SK-N-SH treated with all-trans-retinoic acid at 6 μM for 48 hours (cell line): ENCODE data around the gene SLC1A4.

Experiments
- ATAC-seq: fragments of 200-7000 bp; cut with Tn5 transposase; 3 replicates; pipeline ENCODE4 v1.9.1; 2020; ENCODE audit warnings: mild to moderate bottlenecking, moderate library complexity
- ARNTL ChIP-seq: fragments of 450-650 bp; formaldehyde crosslinking; IDR thresholded peaks from 2 replicates; pipeline ENCODE4 v1.5.0; 2020; ENCODE audit warnings: low read depth, mild to moderate bottlenecking, moderate library complexity, borderline replicate concordance
- BACH2 ChIP-seq: fragments of 250-450 bp; sonication (Bioruptor Pico); IDR thresholded peaks from 2 replicates; pipeline ENCODE4 v1.9.0; 2021; ENCODE audit warnings: mild to moderate bottlenecking, borderline replicate concordance
- CSDC2 ChIP-seq: fragments of 250-450 bp; sonication (Bioruptor Pico); IDR thresholded peaks from 2 replicates; pipeline ENCODE4 v1.5.0; 2020; ENCODE audit warnings: mild to moderate bottlenecking, moderate library complexity
- ESRRG ChIP-seq: fragments of 250-450 bp; sonication (Bioruptor Pico); IDR thresholded peaks from 2 replicates; pipeline ENCODE4 v1.6.1; 2021; ENCODE audit warnings: mild to moderate bottlenecking
- GLIS3 ChIP-seq: fragments of 250-450 bp; sonication (Bioruptor Pico); IDR thresholded peaks from 2 replicates; pipeline ENCODE4 v1.5.0; 2020; ENCODE audit warnings: mild to moderate bottlenecking, moderate library complexity
- ISL1 ChIP-seq: fragments of 250-450 bp; sonication (Bioruptor Pico); IDR thresholded peaks from 2 replicates; pipeline ENCODE4 v2.1.2; 2022; ENCODE audit warnings: mild to moderate bottlenecking, moderate library complexity
- OSR1 ChIP-seq: fragments of 250-450 bp; sonication (Bioruptor Pico); IDR thresholded peaks from 2 replicates; pipeline ENCODE4 v1.8.0; 2022; ENCODE audit warnings: moderate library complexity, mild to moderate bottlenecking, inconsistent platforms
- POU6F1 ChIP-seq: fragments of 250-450 bp; sonication (Bioruptor Pico); IDR thresholded peaks from 2 replicates; pipeline ENCODE4 v1.8.0; 2021; ENCODE audit warnings: low read depth, mild to moderate bottlenecking, moderate library complexity, borderline replicate concordance
- PPARA ChIP-seq: fragments of 250-450 bp; sonication (Bioruptor Pico); IDR thresholded peaks from 2 replicates; pipeline ENCODE4 v1.5.0; 2020; ENCODE audit warnings: mild to moderate bottlenecking, borderline replicate concordance
- RARB ChIP-seq: fragments of 250-450 bp; sonication (Bioruptor Pico); IDR thresholded peaks from 2 replicates; pipeline ENCODE4 v1.8.0; 2021; ENCODE audit warnings: mild to moderate bottlenecking, moderate library complexity
- SNAI2 ChIP-seq: fragments of 250-450 bp; sonication (Bioruptor Pico); IDR thresholded peaks from 2 replicates; pipeline ENCODE4 v1.5.0; 2020; ENCODE audit warnings: mild to moderate bottlenecking, moderate library complexity
- TCF4 ChIP-seq: fragments of 250-450 bp; sonication (Bioruptor Pico); IDR thresholded peaks from 2 replicates; pipeline ENCODE4 v1.8.0; 2021; ENCODE audit warnings: mild to moderate bottlenecking, moderate library complexity, borderline replicate concordance
- TOX ChIP-seq: fragments of 250-450 bp; sonication (Bioruptor Pico); IDR thresholded peaks from 2 replicates; pipeline ENCODE4 v1.8.0; 2021; ENCODE audit warnings: mild to moderate bottlenecking, moderate library complexity, borderline replicate concordance
- ZC3H10 ChIP-seq: fragments of 250-450 bp; sonication (Bioruptor Pico); IDR thresholded peaks from 2 replicates; pipeline ENCODE4 v1.5.1; 2021; ENCODE audit warnings: mild to moderate bottlenecking, moderate library complexity
- ZFP30 ChIP-seq: fragments of 450-650 bp; formaldehyde crosslinking; IDR thresholded peaks from 2 replicates; pipeline ENCODE4 v1.5.0; 2022; ENCODE audit warnings: mild to moderate bottlenecking, moderate library complexity
- ZNF565 ChIP-seq: fragments of 450-650 bp; formaldehyde crosslinking; conservative IDR thresholded peaks from 2 replicates; pipeline ENCODE4 v1.5.0; 2020; ENCODE audit warnings: low read depth, mild to moderate bottlenecking, moderate library complexity
- ZNF70 ChIP-seq: fragments of 450-650 bp; formaldehyde crosslinking; IDR thresholded peaks from 2 replicates; pipeline ENCODE4 v1.5.0; 2020; ENCODE audit warnings: mild to moderate bottlenecking, moderate library complexity
- ZNF8 ChIP-seq: fragments of 450-650 bp; formaldehyde crosslinking; IDR thresholded peaks from 2 replicates; pipeline ENCODE4 v1.5.0; 2020; ENCODE audit warnings: mild to moderate bottlenecking, moderate library complexity
- TF ChIP-seq, protein P1 (sequence below): fragments of 250-450 bp; sonication (Bioruptor Pico); IDR thresholded peaks from 2 replicates; pipeline ENCODE4 v1.5.1; 2021; ENCODE audit warnings: mild to moderate bottlenecking, moderate library complexity
- TF ChIP-seq, protein P2 (sequence below): fragments of 250-450 bp; sonication (Bioruptor Pico); IDR thresholded peaks from 2 replicates; pipeline ENCODE4 v1.8.0; 2020; ENCODE audit warnings: mild to moderate bottlenecking, moderate library complexity, borderline replicate concordance
- TF ChIP-seq, protein P3 (sequence below): fragments of 250-450 bp; sonication (Bioruptor Pico); IDR thresholded peaks from 2 replicates; pipeline ENCODE4 v1.5.1; 2020; ENCODE audit warnings: low read depth, mild to moderate bottlenecking, moderate library complexity
- TF ChIP-seq, protein P4 (sequence below): fragments of 250-450 bp; sonication (Bioruptor Pico); IDR thresholded peaks from 2 replicates; pipeline ENCODE4 v1.5.0; 2020; ENCODE audit warnings: mild to moderate bottlenecking, moderate library complexity

Gene SLC1A4

DNA sequence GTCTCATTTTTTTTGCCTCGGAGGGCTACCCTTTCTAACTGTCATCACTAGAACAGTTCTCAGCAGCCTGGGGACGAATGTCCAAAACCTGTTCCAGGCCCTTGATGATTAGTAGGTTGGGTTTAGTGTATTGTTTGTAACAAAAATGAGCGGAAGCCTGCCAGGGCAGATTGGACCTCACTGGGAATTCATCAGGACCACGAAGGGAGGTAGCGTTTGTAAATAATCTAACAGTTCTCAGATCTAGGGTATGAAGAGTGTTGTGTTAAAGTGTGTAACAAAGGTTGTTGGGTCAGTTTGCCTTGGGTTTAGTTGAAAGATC, 67.8 kb downstream of the SLC1A4 start:
- no peak for ATAC-seq
- TF ChIP-seq, protein P1, sequence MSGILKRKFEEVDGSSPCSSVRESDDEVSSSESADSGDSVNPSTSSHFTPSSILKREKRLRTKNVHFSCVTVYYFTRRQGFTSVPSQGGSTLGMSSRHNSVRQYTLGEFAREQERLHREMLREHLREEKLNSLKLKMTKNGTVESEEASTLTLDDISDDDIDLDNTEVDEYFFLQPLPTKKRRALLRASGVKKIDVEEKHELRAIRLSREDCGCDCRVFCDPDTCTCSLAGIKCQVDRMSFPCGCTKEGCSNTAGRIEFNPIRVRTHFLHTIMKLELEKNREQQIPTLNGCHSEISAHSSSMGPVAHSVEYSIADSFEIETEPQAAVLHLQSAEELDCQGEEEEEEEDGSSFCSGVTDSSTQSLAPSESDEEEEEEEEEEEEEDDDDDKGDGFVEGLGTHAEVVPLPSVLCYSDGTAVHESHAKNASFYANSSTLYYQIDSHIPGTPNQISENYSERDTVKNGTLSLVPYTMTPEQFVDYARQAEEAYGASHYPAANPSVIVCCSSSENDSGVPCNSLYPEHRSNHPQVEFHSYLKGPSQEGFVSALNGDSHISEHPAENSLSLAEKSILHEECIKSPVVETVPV (CRISPR knock-in tag): no peak
- TF ChIP-seq RARB (no peak), BACH2 (CRISPR knock-in tag) (no peak), ARNTL (no peak), ZNF8 (CRISPR knock-in tag) (no peak), ZNF70 (CRISPR knock-in tag) (no peak), GLIS3 (CRISPR knock-in tag) (no peak), ZFP30 (CRISPR knock-in tag) (no peak), CSDC2 (CRISPR knock-in tag) (no peak), SNAI2 (CRISPR knock-in tag) (no peak), TCF4 (no peak), PPARA (no peak), TOX (CRISPR knock-in tag) (no peak), POU6F1 (CRISPR knock-in tag) (no peak), ZC3H10 (CRISPR knock-in tag) (no peak), ESRRG (CRISPR knock-in tag) (no peak), ISL1 (CRISPR knock-in tag) (no peak)
- TF ChIP-seq, protein P2, sequence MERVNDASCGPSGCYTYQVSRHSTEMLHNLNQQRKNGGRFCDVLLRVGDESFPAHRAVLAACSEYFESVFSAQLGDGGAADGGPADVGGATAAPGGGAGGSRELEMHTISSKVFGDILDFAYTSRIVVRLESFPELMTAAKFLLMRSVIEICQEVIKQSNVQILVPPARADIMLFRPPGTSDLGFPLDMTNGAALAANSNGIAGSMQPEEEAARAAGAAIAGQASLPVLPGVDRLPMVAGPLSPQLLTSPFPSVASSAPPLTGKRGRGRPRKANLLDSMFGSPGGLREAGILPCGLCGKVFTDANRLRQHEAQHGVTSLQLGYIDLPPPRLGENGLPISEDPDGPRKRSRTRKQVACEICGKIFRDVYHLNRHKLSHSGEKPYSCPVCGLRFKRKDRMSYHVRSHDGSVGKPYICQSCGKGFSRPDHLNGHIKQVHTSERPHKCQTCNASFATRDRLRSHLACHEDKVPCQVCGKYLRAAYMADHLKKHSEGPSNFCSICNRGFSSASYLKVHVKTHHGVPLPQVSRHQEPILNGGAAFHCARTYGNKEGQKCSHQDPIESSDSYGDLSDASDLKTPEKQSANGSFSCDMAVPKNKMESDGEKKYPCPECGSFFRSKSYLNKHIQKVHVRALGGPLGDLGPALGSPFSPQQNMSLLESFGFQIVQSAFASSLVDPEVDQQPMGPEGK (CRISPR knock-in tag): no peak
- TF ChIP-seq, protein P3, sequence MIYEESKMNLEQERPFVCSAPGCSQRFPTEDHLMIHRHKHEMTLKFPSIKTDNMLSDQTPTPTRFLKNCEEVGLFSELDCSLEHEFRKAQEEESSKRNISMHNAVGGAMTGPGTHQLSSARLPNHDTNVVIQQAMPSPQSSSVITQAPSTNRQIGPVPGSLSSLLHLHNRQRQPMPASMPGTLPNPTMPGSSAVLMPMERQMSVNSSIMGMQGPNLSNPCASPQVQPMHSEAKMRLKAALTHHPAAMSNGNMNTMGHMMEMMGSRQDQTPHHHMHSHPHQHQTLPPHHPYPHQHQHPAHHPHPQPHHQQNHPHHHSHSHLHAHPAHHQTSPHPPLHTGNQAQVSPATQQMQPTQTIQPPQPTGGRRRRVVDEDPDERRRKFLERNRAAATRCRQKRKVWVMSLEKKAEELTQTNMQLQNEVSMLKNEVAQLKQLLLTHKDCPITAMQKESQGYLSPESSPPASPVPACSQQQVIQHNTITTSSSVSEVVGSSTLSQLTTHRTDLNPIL (CRISPR knock-in tag): no peak
- TF ChIP-seq, protein P4, sequence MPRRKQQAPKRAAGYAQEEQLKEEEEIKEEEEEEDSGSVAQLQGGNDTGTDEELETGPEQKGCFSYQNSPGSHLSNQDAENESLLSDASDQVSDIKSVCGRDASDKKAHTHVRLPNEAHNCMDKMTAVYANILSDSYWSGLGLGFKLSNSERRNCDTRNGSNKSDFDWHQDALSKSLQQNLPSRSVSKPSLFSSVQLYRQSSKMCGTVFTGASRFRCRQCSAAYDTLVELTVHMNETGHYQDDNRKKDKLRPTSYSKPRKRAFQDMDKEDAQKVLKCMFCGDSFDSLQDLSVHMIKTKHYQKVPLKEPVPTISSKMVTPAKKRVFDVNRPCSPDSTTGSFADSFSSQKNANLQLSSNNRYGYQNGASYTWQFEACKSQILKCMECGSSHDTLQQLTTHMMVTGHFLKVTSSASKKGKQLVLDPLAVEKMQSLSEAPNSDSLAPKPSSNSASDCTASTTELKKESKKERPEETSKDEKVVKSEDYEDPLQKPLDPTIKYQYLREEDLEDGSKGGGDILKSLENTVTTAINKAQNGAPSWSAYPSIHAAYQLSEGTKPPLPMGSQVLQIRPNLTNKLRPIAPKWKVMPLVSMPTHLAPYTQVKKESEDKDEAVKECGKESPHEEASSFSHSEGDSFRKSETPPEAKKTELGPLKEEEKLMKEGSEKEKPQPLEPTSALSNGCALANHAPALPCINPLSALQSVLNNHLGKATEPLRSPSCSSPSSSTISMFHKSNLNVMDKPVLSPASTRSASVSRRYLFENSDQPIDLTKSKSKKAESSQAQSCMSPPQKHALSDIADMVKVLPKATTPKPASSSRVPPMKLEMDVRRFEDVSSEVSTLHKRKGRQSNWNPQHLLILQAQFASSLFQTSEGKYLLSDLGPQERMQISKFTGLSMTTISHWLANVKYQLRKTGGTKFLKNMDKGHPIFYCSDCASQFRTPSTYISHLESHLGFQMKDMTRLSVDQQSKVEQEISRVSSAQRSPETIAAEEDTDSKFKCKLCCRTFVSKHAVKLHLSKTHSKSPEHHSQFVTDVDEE (CRISPR knock-in tag): no peak

DNA sequence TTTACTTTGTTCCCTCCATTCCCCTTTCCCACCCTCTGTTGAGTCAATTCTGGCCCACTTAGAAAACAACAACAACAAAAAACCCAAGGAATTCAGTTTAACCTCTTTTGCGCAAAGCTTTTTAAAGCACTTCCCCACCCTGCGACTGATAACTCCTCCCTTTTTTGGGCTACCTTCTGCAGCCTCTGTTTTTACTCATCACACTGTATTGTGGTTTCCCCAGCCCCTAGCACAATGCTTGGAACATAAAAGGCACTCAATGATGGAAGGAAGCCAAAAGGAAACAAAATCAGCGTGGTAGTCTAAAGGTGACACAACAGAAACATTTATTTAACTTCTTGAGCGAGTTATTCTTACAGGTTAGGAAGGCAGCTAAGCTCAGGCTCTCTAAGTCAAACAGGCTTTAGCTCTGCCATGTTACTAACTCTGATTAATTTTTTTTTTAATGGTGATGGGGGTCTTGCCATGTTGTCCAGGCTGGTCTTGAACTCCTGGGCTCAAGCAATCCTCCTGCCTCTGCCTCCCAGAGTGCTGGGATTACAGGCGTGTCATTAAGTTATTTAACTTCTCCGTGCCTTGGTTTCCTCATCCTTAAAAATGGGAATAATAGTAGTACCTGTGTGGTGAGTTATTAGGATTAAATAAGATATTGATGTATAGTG, 68.3 kb downstream of the SLC1A4 start:
- ATAC-seq: no peak
- TF ChIP-seq, protein P2 (CRISPR knock-in tag): no peak
- TF ChIP-seq TCF4: no peak
- no peak for TF ChIP-seq POU6F1 (CRISPR knock-in tag)
- no peak for TF ChIP-seq TOX (CRISPR knock-in tag)
- no peak for TF ChIP-seq ZNF565
- no peak for TF ChIP-seq ARNTL
- no peak for TF ChIP-seq OSR1
- TF ChIP-seq ESRRG (CRISPR knock-in tag): no peak
- TF ChIP-seq ZNF70 (CRISPR knock-in tag): no peak
- TF ChIP-seq, all 23 proteins: peak for 0
